H4 (cell line): ENCODE measurements around the gene PIK3CA. TPM values are rescaled to one million over a fixed set of nuclear protein-coding genes. Genes with fewer than 3 reads are reported as not detected.
A peak's percentile ranks its signal among the peaks of the same experiment; 100 is the strongest.
"Not testable (repeated sequence)": the region's sequence is repeated elsewhere in the genome, so short reads cannot be mapped to it uniquely, and the experiment has no call there.

ENCODE experiments used
- DNase-seq: peaks from one replicate; pipeline ENCODE4 v3.0.0-alpha.2; 2015; ENCODE audit warnings: low spot score
- total RNA-seq: library from RNA; depleted of rRNA; stranded (reverse); fragments of >200 nt; shearing (Covaris generic); gene quantifications from 2 replicates; pipeline ENCODE4 v1.2.3, GENCODE V29; 2014

The PIK3CA gene
- total RNA-seq, 1 experiment from 2014 or later, result 17.9 TPM

DNA sequence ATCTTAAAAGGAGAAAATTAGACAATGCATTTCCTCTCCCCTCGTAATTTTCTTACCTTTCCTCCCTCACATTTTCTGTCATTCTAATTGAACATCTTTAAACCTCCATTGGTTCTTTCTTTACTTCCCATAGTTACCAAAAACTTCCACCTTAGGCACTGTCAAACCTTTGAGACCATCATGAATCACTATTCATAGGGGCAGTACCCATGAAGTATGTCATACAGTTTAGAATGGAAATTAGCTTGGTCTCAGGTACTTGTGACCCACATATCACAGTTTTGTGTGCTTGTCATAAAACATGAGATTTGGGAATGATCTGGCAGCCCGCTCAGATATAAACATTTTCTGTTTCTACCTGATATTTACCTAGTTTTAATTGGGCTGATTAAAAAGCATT lies 52.6 kb downstream of the PIK3CA start:
- DNase-seq, result no peak

GRCh38 chr3:179215550-179215949 lies 67.4 kb downstream of the PIK3CA start:
- not testable (repeated sequence) for DNase-seq

GRCh38 chr3:179218213-179218612 lies 70.1 kb downstream of the PIK3CA start:
- DNase-seq, result not testable (repeated sequence)

GRCh38 chr3:179223548-179223947 lies 75.4 kb downstream of the PIK3CA start:
- DNase-seq, result no peak

DNA sequence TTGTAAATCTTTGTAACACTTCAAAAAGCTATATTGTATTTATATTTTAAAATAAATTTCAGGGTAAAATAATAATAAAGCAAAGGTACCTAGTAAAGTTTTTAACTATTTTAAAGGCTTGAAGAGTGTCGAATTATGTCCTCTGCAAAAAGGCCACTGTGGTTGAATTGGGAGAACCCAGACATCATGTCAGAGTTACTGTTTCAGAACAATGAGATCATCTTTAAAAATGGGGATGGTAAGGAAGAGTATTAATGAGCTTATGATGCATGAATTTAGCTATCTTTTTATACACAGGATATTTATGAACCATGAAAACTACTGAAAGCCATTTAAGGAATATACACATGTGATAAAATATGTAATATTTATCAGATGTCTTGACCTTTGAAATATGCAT lies 76.4 kb downstream of the PIK3CA start:
- DNase-seq, result no peak

GRCh38 chr3:179227349-179227748 lies 79.2 kb downstream of the PIK3CA start:
- DNase-seq, result no peak

DNA sequence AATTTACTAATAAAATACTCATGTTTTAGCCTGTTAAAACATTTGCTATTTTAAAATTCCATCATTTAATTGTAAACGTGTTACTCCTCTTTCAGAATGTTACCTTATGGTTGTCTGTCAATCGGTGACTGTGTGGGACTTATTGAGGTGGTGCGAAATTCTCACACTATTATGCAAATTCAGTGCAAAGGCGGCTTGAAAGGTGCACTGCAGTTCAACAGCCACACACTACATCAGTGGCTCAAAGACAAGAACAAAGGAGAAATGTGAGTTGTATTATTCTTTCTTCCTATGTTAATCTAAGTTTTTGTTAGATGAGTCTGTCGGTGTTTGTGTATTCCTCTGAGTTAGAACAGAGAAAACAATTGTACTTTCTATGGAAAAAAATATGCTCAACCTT lies 81.0 kb downstream of the PIK3CA start:
- no peak for DNase-seq

- DNase-seq, result no peak
Observed at GRCh38 chr3:179233043-179233442, 84.9 kb downstream of the PIK3CA start.

GRCh38 chr3:179234199-179234598 lies 86.0 kb downstream of the PIK3CA start:
- no peak for DNase-seq

- DNase-seq, result no peak
Observed at GRCh38 chr3:179236669-179237301, 88.6 kb downstream of the PIK3CA start.

DNA sequence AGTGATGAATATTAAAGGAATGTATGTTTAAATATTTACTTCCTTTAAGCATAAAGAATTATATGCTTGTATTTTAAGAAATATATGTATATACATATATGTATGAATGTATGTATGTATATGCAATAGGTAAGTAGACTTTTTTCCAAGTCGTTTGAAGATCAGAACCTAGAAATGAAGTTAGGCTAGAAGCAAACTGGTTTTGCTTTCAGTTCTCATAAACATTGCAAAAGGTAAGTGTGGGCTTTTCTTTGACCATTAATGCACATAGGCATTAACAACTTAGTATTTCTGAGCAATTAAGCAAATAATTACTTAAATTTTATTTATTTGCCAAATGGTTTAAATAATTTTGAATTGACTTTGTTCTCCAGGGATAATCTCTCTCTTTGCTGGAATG lies 92.1 kb downstream of the PIK3CA start:
- DNase-seq, result not testable (repeated sequence)

DNA sequence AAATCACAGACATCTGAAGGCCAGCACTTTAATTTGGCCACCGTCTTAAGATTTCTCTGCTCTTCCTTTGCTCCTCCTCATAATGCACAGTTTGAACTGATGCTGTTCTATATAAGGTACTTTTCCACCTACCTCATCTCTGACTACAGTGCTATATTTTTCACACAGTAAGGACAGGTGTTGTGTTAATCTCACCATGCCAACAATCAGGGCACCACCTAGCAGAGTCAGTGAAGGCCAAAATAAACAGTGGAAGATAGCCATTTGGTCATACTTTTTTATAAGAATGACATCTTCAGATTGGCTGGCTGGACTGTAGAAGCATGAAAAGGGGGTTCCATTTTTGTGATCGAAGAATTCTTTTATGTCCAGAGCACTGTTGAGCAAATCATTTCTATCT lies 94.7 kb downstream of the PIK3CA start:
- DNase-seq, result not testable (repeated sequence)

- no peak for DNase-seq
Observed at GRCh38 chr3:179244878-179245277, 96.7 kb downstream of the PIK3CA start.

DNA sequence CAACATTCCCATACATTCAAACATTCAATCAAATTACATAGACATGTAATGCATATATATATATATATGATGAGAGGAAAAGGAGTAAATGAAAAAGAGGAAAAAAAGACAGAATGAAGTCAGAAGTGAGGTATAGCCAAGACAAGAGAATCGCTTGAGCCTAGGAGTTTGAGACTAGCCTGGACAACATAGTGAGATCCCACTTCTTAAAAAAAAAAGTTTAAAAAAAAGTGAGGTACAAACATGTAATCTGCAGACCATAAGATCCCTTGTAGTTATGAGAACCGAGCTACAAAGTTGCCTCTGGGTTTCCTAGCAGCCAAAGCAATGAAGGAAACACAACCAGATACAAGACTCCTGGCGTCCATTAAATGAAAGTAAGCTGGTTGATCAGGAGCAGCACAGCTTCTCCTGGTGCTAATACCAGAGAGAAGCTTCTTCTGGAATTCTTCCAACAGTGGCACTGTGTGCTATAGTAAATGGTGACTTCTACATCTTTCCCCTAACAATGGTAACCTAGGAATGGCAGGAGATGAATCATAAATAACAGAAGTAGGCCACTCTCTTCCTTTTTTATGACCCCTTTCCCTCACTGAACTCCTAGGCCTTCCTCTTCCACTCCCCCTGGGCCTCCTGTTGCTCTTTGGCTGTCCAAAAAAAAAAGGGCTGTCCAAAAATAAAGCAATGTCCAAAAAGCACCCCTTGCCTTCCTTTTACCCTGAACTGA lies 99.3 kb downstream of the PIK3CA start:
- no peak for DNase-seq

DNA sequence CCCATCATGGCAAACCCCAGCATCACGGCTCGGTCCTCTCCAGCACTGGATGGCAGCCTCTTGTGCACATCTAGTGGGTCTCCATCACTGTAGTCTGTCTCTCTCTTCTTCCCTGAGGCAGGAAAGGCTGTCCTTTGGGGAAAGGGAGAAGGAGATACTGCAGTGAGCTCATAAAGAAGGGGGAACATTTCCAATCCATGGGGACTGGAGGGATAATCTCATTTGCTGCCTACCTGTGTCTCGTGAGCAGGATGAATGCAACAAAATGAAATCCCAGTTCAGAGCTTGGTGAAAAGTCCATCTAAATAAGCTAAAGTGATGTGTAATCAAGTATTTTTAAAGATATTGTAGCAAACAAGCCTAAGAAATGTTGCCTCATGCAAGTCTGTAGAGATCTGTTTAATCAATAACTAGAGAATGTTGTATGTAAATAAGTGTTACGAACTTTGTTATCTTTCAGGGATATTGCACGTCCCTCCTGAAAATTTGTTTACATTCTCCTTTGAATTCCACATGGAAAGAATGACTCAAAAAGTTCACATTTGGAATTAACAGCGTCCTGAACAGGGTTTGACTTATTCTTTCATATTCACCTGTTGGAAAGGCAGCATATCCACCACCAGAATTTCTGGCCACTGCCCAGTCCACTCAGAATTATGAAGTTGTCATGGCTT lies 102.8 kb downstream of the PIK3CA start, which contains the start of gene KCNMB3:
Gene KCNMB3 (minus strand): TSS at position 312 of the 674 bp plus-strand sequence. CDS start 124 bp downstream, at position 188.
- DNase-seq, result no peak

DNA sequence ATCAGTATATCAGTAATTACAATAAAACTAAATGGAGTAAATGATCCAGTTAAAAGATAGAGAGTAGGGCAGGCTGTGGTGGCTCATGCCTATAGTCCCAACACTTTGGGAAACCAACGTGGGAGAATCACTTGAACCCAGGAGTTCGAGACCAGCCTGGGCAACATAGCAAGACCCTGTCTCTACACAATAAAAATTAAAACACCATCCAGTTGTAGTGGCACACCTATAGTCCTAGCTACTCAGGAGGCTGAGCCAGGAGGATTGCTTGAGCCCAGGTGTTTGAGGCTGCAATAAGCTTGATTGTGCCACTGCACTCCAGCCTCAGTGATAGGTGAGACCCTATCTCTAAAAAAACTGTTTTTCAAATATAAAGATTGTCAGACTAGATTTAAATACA lies 108.7 kb downstream of the PIK3CA start:
- no peak for DNase-seq

GRCh38 chr3:179257742-179258141 lies 109.6 kb downstream of the PIK3CA start:
- DNase-seq, result not testable (repeated sequence)

GRCh38 chr3:179258820-179259219 lies 110.7 kb downstream of the PIK3CA start:
- DNase-seq, result no peak

DNA sequence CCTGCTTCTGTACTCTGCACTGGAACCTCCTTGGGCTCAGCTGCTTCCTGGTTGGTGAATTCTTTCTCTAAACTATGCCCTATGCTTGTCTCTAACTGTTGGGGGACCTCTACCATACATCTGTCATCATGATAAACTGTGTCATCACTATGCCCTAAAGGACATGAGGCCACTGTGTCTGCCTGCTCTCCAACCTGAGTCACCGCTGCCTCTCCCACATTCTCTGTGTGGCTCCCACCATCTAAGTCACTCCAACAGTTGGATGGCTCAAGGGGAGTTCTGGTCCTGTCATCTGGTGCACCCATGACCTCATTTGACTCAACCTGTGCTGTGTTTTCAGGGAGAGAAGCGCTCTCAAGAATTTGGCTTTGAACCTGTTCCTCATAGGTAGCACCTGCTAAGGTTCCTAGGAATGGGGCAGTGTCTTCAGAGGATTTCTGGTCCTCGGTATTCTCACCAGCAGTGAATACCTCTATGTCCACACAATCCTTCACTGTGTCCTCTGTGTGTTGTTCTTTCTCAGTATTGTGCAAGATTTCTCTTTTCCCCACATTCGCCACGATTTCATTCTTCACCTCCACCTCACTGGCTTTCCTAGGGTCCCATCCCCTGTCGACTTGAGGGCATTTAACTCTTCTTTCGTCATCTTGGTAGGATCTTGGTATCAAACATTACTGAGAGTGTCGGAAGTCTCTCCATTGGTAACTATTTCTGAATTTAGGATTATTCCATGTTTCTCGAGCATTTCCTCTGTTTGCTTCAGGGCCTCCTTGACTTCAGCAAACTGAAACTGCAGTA lies 112.0 kb downstream of the PIK3CA start:
- not testable (repeated sequence) for DNase-seq

DNA sequence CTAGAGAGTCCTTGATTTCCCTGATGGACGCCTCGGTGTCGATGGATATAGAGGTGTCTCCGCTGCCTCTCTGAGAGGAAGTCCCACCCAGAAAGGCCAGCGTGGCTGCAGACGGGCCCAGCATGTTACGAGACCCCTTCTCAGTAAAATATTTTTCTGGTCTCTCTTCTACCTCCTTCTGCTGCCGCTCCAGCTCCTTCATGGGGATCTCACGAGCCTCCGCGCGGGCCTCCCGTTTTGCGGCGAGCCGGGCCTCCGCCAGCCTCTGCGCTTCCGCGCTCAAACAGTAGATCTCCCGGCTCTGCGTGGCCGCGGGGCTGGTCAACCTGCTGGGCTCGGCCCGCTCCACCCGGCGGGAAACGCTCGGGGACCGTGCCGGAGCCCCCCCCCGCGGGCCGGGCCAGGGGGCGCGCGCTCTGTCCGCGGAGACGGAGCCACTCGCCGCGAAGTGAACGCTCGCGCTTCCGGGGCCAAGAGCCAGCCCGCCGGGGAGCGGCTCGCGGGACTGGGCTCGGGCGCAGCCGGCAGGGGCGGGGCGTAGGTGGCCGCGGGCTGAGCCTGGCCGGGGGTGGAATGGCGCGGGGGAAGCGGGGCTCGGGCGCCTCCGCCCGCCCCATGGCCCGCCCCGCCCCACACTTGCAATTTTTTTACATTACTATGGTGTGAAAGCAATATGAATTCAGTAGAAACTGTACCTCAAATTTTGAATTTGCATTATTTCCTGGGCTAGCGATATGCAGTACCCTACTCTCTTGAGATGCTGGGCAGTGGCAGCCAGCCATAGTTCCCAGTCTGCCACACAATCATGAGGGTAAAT lies 113.0 kb downstream of the PIK3CA start:
- peak; percentile 47 for DNase-seq

- no peak for DNase-seq
Observed at GRCh38 chr3:179263134-179263533, 115.0 kb downstream of the PIK3CA start.
